Neural cell (in vitro differentiated cells): ENCODE results near the gene MAP2.
A peak's percentile ranks its signal among the peaks of the same experiment; 100 is the strongest.

Source experiments
- CTCF ChIP-seq: fragments of 450-650 bp; IDR thresholded peaks from 2 replicates; pipeline ENCODE4 v1.5.1; 2014; ENCODE audit warnings: antibody characterized with exemption, mild to moderate bottlenecking, moderate library complexity; ENCODE audit not compliant: poor library complexity, severe bottlenecking
- EP300 ChIP-seq: fragments of 450-650 bp; conservative IDR thresholded peaks from 2 replicates; pipeline ENCODE4 v1.6.1; 2014; ENCODE audit warnings: antibody characterized with exemption, mild to moderate bottlenecking, moderate library complexity; ENCODE audit not compliant: poor library complexity, severe bottlenecking
- MXI1 ChIP-seq: fragments of 450-650 bp; conservative IDR thresholded peaks from 2 replicates; pipeline ENCODE4 v1.6.1; 2014; ENCODE audit warnings: antibody characterized with exemption, mild to moderate bottlenecking; ENCODE audit not compliant: poor library complexity, severe bottlenecking
- POLR2AphosphoS5 ChIP-seq: IDR thresholded peaks from 2 replicates; pipeline ENCODE4 v1.6.1; 2012

DNA sequence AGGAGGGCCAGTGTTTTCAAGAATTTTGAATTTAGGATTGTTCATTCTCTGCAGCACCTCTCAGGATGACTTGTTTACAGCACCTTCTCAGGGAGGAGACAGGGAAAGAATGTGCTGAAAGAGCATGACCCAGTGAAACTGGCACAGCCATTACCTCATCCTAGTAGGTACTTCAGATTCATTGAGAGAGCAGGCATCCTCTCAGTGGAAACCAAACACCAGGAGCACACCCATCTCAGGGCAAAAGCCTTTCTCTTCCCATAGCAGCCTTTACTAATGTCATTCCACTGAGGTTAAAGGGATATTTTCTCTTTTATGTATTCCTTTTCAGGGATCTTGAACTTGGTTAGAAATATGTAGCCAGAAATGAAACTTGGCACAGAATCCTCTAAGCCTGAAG is 2.6 kb downstream of the MAP2 start:
- no peak for TF ChIP-seq CTCF
- no peak for TF ChIP-seq EP300
- peak; percentile 41 for TF ChIP-seq MXI1
- TF ChIP-seq POLR2AphosphoS5, result peak; percentile 88
